Thyroid gland (tissue), 4 donors: ENCODE data around the gene AGAP9. TPM values are rescaled to one million over a fixed set of nuclear protein-coding genes. Genes with fewer than 3 reads are reported as not detected.
"Not testable (repeated sequence)": the region's sequence is repeated elsewhere in the genome, so short reads cannot be mapped to it uniquely, and the experiment has no call there.

ENCODE experiments used
- DNase-seq, 2 donors: peaks; one replicate each; pipeline ENCODE4 v3.0.0-alpha.2; 2019
- H3K27ac ChIP-seq, 3 donors: fragments of 200-600 bp; sonication (generic); 1 replicate in 2 of 3; 2 replicates in 1 of 3; pipeline ENCODE4 v1.5.1; 2016 to 2019; ENCODE audit warnings: mild to moderate bottlenecking in 1 of 3, moderate library complexity in 1 of 3
- H3K27me3 ChIP-seq: fragments of 200-600 bp; sonication (generic); one replicate; pipeline ENCODE4 v1.5.1; 2019
- H3K36me3 ChIP-seq, 2 donors: fragments of 200-600 bp; sonication (generic); one replicate each; pipeline ENCODE4 v1.5.1; 2016 to 2019
- H3K4me1 ChIP-seq, 2 donors: fragments of 200-600 bp; sonication (generic); one replicate each; pipeline ENCODE4 v1.5.1; 2017 to 2019
- H3K4me3 ChIP-seq, 3 donors: fragments of 200-600 bp; sonication (generic); replicated peaks in 1 of 3; 1 replicate in 2 of 3; 2 replicates in 1 of 3; pipeline ENCODE4 v1.5.1; 2016; ENCODE audit warnings: mild to moderate bottlenecking in 1 of 3
- H3K9me3 ChIP-seq: fragments of 200-600 bp; sonication (generic); one replicate; pipeline ENCODE4 v1.5.1; 2017
- WGBS, 2 donors: methylation state at CpG; one replicate each; pipeline ENCODE4 v1.1.5; 2017; 5-methylcytosine and 5-hydroxymethylcytosine counted together
- intact Hi-C: fragments of 100-400 bp; cut with DNase I; formaldehyde crosslinking; loops from one replicate; pipeline ENCODE4 v1.15.1; 2023
- total RNA-seq, 4 donors: library from RNA; depleted of rRNA; stranded (reverse); fragments of >200 nt; gene quantifications; one replicate each; pipeline ENCODE4 v1.2.3, GENCODE V29; 2016

AGAP9 gene
- total RNA-seq, 4 donors from 2014 or later: 2.8 to 17.6 (median 11.9) TPM

- H3K9me3 ChIP-seq, H3K27me3 ChIP-seq, H3K27ac ChIP-seq, intact Hi-C loops, H3K36me3 ChIP-seq, DNase-seq, H3K4me3 ChIP-seq, H3K4me1 ChIP-seq: not testable (repeated sequence)
- no CpG with 5 or more reads among the region's 1 CpG for WGBS, 2 donors
These were observed 41.1 kb downstream of the AGAP9 start for GRCh38 chr10:47482367-47482766.

DNA sequence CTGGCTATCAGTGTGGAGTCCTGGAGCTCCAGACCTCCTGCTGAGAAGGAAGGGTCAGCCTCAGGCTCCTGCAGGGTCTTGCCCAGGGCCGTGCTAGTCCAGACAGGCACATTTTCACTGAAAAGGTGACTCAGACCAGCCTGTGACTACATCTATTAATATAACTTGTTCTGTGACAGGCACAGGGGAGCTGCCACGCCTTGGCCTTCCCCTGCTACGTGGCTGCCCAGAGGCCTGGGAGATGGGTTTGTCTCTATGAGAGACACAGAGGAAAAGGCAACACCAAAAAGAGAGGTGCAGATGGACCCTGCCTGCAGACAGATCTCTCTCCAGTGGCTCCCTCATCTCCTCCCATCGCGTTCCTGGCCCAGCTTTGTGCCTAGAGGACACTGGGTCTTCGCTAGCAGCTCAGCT, 41.7 kb downstream of the AGAP9 start:
- WGBS, 2 donors: 90% methylated on average over 2 of the region's 6 CpGs; no CpG with 5 or more reads in 1 of the 2 donors
- DNase-seq: not testable (repeated sequence)

GRCh38 chr10:47481182-47481766, 42.2 kb downstream of the AGAP9 start:
- intact Hi-C loops, DNase-seq: not testable (repeated sequence)
- WGBS, 2 donors: no CpG with 5 or more reads among the region's 10 CpGs

More for the DNA sequence above, 41.7 kb downstream of the AGAP9 start:
- H3K4me1 ChIP-seq, H3K9me3 ChIP-seq, H3K4me3 ChIP-seq, H3K27ac ChIP-seq, H3K27me3 ChIP-seq, H3K36me3 ChIP-seq, intact Hi-C loops: not testable (repeated sequence)

DNA sequence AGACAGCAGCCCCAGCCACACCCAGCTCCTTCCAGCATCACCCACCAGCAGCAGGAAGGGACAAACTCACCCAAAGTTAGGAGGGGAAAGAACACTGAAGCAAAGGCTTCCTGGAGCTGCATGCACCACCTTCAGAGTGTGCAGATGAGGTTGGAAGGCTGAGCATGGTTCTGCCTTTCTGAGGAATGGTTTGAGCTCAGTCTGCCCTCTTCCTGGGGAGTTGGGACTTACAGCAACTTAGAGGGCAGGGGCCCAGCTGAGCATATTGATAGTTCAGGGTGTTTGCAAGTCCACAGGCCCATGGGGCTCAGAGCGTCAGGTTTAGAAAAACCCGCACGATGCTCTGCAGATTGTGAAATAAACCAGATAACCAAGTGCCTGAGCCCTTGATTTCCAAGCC, 43.3 kb downstream of the AGAP9 start:
- H3K4me3 ChIP-seq, H3K9me3 ChIP-seq, H3K36me3 ChIP-seq, H3K4me1 ChIP-seq, intact Hi-C loops, H3K27me3 ChIP-seq, DNase-seq, H3K27ac ChIP-seq: not testable (repeated sequence)
- WGBS, 2 donors: no CpG with 5 or more reads among the region's 3 CpGs

More at GRCh38 chr10:47481182-47481766, 42.2 kb downstream of the AGAP9 start:
- H3K36me3 ChIP-seq, H3K9me3 ChIP-seq, H3K27me3 ChIP-seq, H3K4me1 ChIP-seq, H3K4me3 ChIP-seq, H3K27ac ChIP-seq: not testable (repeated sequence)

- H3K36me3 ChIP-seq, H3K4me1 ChIP-seq, DNase-seq, intact Hi-C loops, H3K27me3 ChIP-seq, H3K4me3 ChIP-seq, H3K27ac ChIP-seq, H3K9me3 ChIP-seq: not testable (repeated sequence)
- WGBS, 2 donors: 70% methylated on average over 3 of the region's 5 CpGs
These were observed 45.3 kb downstream of the AGAP9 start for GRCh38 chr10:47478114-47478513.

- H3K9me3 ChIP-seq, intact Hi-C loops, H3K4me1 ChIP-seq, H3K27ac ChIP-seq, H3K27me3 ChIP-seq, DNase-seq, H3K4me3 ChIP-seq, H3K36me3 ChIP-seq: not testable (repeated sequence)
- 92% methylated on average over 7 of the region's 11 CpGs; no CpG with 5 or more reads in 1 of the 2 donors for WGBS, 2 donors
These were observed 46.4 kb downstream of the AGAP9 start for GRCh38 chr10:47477078-47477477.

DNA sequence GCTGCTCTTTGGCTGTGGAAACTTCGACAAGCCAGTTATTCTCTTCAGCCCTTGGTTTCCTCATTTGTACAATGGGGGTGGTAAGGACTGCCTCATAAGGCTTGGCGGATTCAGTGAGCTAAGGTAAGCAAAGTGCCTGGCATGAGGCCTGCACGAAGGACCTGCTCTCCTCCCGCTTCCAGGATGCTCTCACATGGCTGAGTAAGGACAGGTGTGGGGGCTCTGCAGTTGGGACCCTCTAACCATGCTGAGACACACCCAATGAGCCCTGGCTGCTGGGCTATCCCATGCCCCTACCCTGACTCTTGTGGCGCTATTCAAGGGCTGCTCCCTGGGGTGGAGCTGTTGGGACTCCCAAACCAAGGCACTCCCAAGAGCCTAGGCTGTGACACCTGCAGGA, 48.3 kb downstream of the AGAP9 start:
- H3K4me3 ChIP-seq, DNase-seq, H3K9me3 ChIP-seq, H3K4me1 ChIP-seq, H3K36me3 ChIP-seq, H3K27me3 ChIP-seq, H3K27ac ChIP-seq, intact Hi-C loops: not testable (repeated sequence)
- WGBS, 2 donors: 89 to 100% methylated on average over 3 of the region's 5 CpGs

DNA sequence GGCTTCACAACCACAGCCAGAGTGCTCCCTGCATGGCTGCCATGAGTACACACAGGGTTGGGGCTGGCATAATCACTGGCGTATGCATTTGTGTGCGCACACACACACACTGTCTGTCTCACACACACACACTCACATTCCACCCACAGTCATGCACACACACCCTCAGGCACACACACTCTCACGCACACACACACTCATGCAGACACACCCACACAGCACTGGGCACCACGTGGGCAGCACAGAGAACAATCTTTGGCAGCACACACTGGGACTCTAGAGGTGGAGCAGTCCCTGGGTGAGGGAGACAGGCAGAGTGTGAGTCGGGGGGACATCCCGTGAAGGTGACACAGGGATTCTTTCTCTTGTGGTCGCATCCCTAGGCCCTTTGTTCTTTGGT, 49.9 kb downstream of the AGAP9 start:
- H3K4me3 ChIP-seq, intact Hi-C loops, H3K4me1 ChIP-seq, H3K27me3 ChIP-seq, H3K9me3 ChIP-seq, H3K27ac ChIP-seq, H3K36me3 ChIP-seq, DNase-seq: not testable (repeated sequence)
- no CpG with 5 or more reads among the region's 7 CpGs for WGBS, 2 donors

DNA sequence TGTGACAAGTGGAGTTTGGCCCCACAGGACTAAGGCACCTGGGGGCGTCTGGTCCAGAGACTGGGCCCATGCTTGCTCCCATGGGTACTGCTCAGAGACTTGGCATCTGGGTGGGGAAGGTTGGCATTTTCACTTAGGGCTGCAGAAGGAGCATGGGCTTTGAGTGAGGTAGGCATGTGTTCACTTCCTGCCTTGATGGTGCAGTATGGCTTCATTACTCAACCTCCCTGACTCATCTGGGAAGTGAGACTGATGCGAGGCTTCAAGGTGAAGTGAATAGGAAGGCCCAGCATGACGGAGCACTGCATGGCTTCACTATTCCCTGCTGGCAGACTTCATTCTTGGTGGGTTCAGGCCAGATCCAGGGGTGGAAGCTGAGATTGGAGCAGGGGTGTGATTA, 50.8 kb downstream of the AGAP9 start:
- H3K36me3 ChIP-seq, H3K4me3 ChIP-seq, H3K9me3 ChIP-seq, intact Hi-C loops, H3K4me1 ChIP-seq, DNase-seq, H3K27me3 ChIP-seq, H3K27ac ChIP-seq: not testable (repeated sequence)
- no CpG with 5 or more reads among the region's 3 CpGs for WGBS, 2 donors

DNA sequence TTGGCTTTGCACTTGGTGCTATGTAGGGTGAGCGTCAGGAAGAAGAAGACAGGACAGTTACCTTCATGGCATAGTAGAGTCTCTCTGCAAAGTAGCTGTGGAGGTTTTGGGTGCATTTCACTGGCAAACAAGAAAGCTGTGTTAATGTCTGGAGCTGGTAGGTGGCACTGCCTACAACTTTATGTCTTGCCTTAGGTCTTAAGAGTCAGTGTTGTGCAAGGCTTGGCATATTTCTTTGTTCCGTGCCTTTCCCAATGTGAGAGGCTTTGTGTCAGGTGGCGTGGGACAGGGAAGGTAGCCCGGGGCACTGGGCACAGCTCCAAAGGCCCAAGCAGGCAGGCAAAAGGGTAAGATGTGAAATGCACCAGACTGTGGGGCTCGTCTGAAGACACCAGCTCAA, 51.4 kb downstream of the AGAP9 start:
- H3K27me3 ChIP-seq, H3K27ac ChIP-seq, H3K4me3 ChIP-seq, H3K36me3 ChIP-seq, DNase-seq, H3K9me3 ChIP-seq, H3K4me1 ChIP-seq, intact Hi-C loops: not testable (repeated sequence)
- no CpG with 5 or more reads among the region's 5 CpGs for WGBS, 2 donors

DNA sequence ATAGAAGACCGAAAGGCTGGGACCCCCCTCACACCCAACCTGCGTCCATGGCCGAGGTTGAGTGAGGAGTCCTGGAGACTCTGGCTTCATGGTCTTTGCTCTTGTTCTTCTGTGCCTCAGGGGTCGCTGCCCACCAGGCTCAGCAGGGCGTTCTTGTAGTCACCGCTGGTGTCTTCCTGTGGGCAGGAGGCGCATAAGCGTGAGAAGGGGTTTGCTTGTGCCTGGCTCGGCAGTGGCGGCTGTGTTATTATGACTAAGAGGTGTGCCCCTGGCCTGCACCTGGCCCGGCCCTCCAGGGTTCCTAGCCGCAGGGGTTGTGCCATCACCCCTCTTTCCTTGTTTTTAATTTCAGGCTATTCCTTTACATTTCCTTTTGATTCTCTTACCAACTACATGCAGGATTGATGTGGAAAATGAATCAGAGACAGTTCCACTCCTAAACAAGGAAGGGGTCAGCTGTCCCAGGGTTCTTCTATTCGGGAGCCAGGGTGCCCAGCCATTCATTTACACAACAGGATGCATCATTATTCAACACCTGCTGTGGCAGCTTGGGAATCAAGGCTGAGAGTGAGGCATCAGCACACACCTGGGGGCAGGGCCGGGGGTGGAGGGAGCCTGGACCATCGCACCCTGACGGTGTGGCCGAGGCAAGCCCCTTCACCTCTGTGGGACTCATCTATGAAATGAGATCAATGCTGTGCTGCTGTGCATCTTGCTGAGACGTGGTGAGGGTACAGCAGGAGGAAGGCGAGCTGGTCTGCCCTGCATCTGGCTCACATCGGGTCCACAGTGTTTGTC, 54.5 kb downstream of the AGAP9 start:
- H3K36me3 ChIP-seq, H3K27me3 ChIP-seq, H3K4me1 ChIP-seq, H3K27ac ChIP-seq, DNase-seq, intact Hi-C loops, H3K4me3 ChIP-seq, H3K9me3 ChIP-seq: not testable (repeated sequence)
- 85 to 97% methylated on average over 8 to 12 of the region's 20 CpGs for WGBS, 2 donors

DNA sequence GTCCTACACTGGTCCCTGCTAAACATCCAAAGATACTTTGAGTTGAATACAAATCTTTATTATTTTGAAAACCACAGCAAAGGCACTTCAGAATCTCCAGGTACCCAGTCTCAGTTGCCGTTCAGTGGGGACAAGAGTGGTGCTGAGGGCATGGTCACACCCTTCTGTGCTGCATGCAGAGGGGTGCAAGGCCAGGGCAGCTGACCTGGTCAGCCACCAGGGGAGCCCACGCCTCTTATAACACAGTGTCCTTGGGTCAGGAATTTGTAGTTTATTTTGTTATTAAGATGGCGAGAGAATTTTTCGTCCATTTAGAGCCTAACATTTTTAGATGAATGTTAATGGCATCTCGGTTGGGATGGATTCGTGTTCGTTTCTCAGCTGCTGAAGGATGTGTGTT, 55.5 kb downstream of the AGAP9 start:
- DNase-seq, H3K36me3 ChIP-seq, H3K9me3 ChIP-seq, H3K4me1 ChIP-seq, H3K27ac ChIP-seq, H3K4me3 ChIP-seq, intact Hi-C loops, H3K27me3 ChIP-seq: not testable (repeated sequence)
- 93% methylated on average over 5 of the region's 7 CpGs; no CpG with 5 or more reads in 1 of the 2 donors for WGBS, 2 donors

- intact Hi-C loops, H3K4me1 ChIP-seq, H3K9me3 ChIP-seq, H3K27me3 ChIP-seq, DNase-seq, H3K27ac ChIP-seq, H3K4me3 ChIP-seq, H3K36me3 ChIP-seq: not testable (repeated sequence)
- 91 to 94% methylated on average over 4 of the region's 5 CpGs for WGBS, 2 donors
These were observed 56.0 kb downstream of the AGAP9 start for GRCh38 chr10:47467458-47467857.
